ENCODE results near the gene ST6GALNAC3. TPM values are rescaled to one million over a fixed set of nuclear protein-coding genes. Genes with fewer than 3 reads are reported as not detected.
A peak's percentile ranks its signal among the peaks of the same experiment; 100 is the strongest.

The ST6GALNAC3 gene
- total and polyA plus RNA-seq, 2 donors from 2014 or later, result 8.8 to 15.8 TPM

GRCh38 chr1:76443217-76443616, 368.7 kb downstream of the ST6GALNAC3 start:
- intact Hi-C loops (cut with DNase I), result no loop called here
- Histone ChIP-seq H3K4me1 (ENCODE audit: control insufficient read depth in 2 of 3, insufficient read depth in 2 of 3, low read depth in 1 of 3, low read length in 3 of 3) (no peaks in the 10 kb centered on the region), H3K9me3 (ENCODE audit: control insufficient read depth in 2 of 3, insufficient read depth in 1 of 3, low read length in 3 of 3) (peaks cover 0 to 4% (median 0%) of the 10 kb centered on the region in 3 donors), H3K36me3 (ENCODE audit: control insufficient read depth in 2 of 3, insufficient read depth in 3 of 3, low read length in 3 of 3) (no peaks in the 10 kb centered on the region), H3K27me3 (ENCODE audit: control insufficient read depth, insufficient read depth, low read length) (no peaks in the 10 kb centered on the region), H3K9ac (ENCODE audit: low read length in 3 of 3) (no peak overlapping the region), H3K27ac (ENCODE audit: low read depth in 2 of 2, low read length in 2 of 2) (no peak overlapping the region), H3K4me3 (ENCODE audit: low read length in 3 of 3) (no peak overlapping the region)
- DNase-seq, result no peak
- FAIRE-seq, result no peak
- no peak for TF ChIP-seq CTCF (IDR thresholded peaks at IDR 0.05; ENCODE audit: borderline replicate concordance, extremely low read depth, insufficient read depth)

DNA sequence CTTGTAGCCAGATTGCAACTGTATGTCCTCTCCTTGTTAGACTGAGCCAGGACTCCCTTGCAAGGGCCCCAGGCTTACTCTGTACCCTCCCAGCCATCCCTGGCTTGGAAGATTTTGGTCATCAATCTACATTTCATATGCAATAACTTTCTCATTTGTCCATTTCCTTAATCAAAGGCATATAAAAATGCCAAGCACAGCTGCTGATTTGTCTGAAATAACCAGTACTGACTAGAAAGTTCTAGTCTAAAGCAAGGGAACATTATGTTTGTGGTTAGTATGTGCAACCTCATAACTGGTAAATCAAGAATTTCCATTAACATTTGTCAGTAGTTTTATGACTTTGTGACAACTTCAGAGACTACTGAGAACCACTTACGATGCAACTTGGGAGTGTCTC, 370.2 kb downstream of the ST6GALNAC3 start:
- TF ChIP-seq CTCF (IDR thresholded peaks at IDR 0.05; ENCODE audit: borderline replicate concordance, extremely low read depth, insufficient read depth), result no peak
- H3K27me3 ChIP-seq (ENCODE audit: control insufficient read depth, insufficient read depth, low read length), result no peaks in the 10 kb centered on the region
- DNase-seq (peak in 2 of 5 donors; percentile 47 to 81), FAIRE-seq (no peak)
- no peak overlapping the region for H3K4me3 ChIP-seq (ENCODE audit: low read length in 3 of 3)
- H3K36me3 ChIP-seq (ENCODE audit: control insufficient read depth in 2 of 3, insufficient read depth in 3 of 3, low read length in 3 of 3), result no peaks in the 10 kb centered on the region
- no peaks in the 10 kb centered on the region for H3K4me1 ChIP-seq (ENCODE audit: control insufficient read depth in 2 of 3, insufficient read depth in 2 of 3, low read depth in 1 of 3, low read length in 3 of 3)
- H3K9me3 ChIP-seq (ENCODE audit: control insufficient read depth in 2 of 3, insufficient read depth in 1 of 3, low read length in 3 of 3), result peaks cover 0 to 4% (median 0%) of the 10 kb centered on the region in 3 donors
- no peak overlapping the region for H3K27ac ChIP-seq (ENCODE audit: low read depth in 2 of 2, low read length in 2 of 2)
- no peak overlapping the region for H3K9ac ChIP-seq (ENCODE audit: low read length in 3 of 3)
- intact Hi-C loops (cut with DNase I), result no loop called here

GRCh38 chr1:76450229-76450628, 375.7 kb downstream of the ST6GALNAC3 start:
- Histone ChIP-seq H3K9me3 (ENCODE audit: control insufficient read depth in 2 of 3, insufficient read depth in 1 of 3, low read length in 3 of 3) (peaks cover 0 to 4% (median 1%) of the 10 kb centered on the region in 3 donors), H3K4me1 (ENCODE audit: control insufficient read depth in 2 of 3, insufficient read depth in 2 of 3, low read depth in 1 of 3, low read length in 3 of 3) (no peaks in the 10 kb centered on the region), H3K27me3 (ENCODE audit: control insufficient read depth, insufficient read depth, low read length) (no peaks in the 10 kb centered on the region), H3K4me3 (ENCODE audit: low read length in 3 of 3) (no peak overlapping the region), H3K36me3 (ENCODE audit: control insufficient read depth in 2 of 3, insufficient read depth in 3 of 3, low read length in 3 of 3) (no peaks in the 10 kb centered on the region), H3K27ac (ENCODE audit: low read depth in 2 of 2, low read length in 2 of 2) (no peak overlapping the region), H3K9ac (ENCODE audit: low read length in 3 of 3) (no peak overlapping the region)
- no peak for DNase-seq
- FAIRE-seq, result no peak
- intact Hi-C loops (cut with DNase I), result no loop called here
- no peak for TF ChIP-seq CTCF (IDR thresholded peaks at IDR 0.05; ENCODE audit: borderline replicate concordance, extremely low read depth, insufficient read depth)

DNA sequence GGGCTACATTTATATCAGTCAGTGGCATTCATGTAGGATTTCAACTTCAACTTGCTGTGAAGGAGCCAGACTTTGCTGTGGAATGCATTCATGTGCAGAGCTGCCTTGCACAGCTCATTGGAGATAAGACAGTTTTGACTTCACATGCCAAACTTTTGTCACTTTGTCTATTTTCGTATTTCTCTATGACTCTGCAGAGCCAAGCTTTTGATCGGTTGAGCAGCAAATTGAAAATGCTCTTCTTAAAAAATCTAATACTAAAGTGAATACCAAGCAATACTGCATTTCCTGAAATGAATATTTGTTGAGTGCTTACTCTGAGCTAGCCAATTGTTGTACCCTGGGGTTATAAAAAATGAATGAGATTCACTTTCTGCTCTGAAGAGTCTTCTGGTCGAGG, 388.7 kb downstream of the ST6GALNAC3 start:
- no peak overlapping the region for H3K9ac ChIP-seq (ENCODE audit: low read length in 3 of 3)
- intact Hi-C loops (cut with DNase I), result no loop called here

More for the DNA sequence above, 388.7 kb downstream of the ST6GALNAC3 start:
- no peak overlapping the region for H3K27ac ChIP-seq (ENCODE audit: low read depth in 2 of 2, low read length in 2 of 2)
- TF ChIP-seq CTCF (IDR thresholded peaks at IDR 0.05; ENCODE audit: borderline replicate concordance, extremely low read depth, insufficient read depth), result no peak
- DNase-seq (no peak), FAIRE-seq (no peak)
- no peaks in the 10 kb centered on the region for H3K36me3 ChIP-seq (ENCODE audit: control insufficient read depth in 2 of 3, insufficient read depth in 3 of 3, low read length in 3 of 3)
- no peaks in the 10 kb centered on the region for H3K9me3 ChIP-seq (ENCODE audit: control insufficient read depth in 2 of 3, insufficient read depth in 1 of 3, low read length in 3 of 3)
- H3K4me1 ChIP-seq (ENCODE audit: control insufficient read depth in 2 of 3, insufficient read depth in 2 of 3, low read depth in 1 of 3, low read length in 3 of 3), result no peaks in the 10 kb centered on the region
- no peak overlapping the region for H3K4me3 ChIP-seq (ENCODE audit: low read length in 3 of 3)
- no peaks in the 10 kb centered on the region for H3K27me3 ChIP-seq (ENCODE audit: control insufficient read depth, insufficient read depth, low read length)

All from kidney (tissue), 14 donors.